Measurements from ENCODE around the gene KAZALD1.

The KAZALD1 gene

DNA sequence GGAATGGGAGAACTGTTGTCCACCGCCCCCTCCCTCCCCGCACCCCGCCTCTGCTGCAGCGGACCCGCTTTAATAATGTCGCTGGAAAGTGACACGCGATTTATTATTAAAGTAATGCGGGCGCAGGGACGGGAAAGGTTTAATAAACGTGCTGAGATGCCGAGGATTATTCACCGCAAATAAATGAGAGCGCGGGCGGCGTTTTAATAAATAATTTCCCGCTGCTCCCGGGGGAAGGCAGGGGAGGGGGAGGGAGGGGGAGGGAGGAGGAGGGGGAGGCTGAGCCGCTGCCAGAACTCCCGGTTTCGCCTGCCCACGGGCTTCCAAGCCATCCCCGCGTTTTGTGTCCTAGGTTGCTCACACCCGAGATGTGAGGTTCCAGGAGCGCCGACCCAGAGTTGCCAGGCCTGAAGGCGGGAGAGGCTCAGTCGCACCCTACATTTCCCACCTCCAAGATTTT lies 5.1 kb downstream of the KAZALD1 start:
- no peak for DNase-seq (ENCODE audit: extremely low read depth in 1 of 2, low read depth in 1 of 2)

DNA sequence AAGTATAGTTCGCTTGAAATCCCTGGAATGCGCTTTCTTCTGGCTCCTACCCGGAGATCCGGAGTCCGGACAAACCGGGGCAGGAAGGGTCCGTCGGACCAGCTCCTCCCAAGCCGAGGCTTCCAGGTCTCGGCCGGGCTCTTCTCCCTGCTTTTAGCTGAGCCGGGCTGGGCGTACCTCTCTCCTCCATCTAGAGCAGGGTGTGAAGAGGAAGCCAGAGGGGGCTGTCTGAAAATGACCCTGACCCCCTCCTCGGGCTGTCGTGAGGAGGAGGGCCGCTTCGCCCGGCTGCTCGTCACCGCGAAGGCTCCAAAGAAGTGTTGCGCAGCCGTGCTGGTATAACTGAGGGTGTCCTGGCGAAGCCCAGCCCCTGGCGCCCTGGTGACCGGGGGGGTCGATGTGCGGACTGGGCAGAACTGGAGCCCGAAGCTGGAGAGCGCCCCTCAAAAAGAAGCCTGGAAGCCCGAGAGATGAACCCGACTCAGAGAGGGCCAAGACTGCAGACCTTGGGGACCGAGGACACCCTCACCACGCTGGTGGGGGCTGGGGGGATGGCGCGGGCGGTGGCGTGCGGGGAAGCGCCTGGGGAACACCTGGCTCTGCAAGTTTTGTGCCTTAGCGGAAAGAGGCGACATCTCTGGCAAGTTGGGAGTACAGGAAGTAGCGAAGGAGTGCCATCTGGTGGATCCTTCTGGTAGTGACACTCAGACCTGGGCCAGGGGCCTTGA lies 5.7 kb downstream of the KAZALD1 start:
- DNase-seq (ENCODE audit: extremely low read depth in 1 of 2, low read depth in 1 of 2), result peak; percentile 47 to 58

DNA sequence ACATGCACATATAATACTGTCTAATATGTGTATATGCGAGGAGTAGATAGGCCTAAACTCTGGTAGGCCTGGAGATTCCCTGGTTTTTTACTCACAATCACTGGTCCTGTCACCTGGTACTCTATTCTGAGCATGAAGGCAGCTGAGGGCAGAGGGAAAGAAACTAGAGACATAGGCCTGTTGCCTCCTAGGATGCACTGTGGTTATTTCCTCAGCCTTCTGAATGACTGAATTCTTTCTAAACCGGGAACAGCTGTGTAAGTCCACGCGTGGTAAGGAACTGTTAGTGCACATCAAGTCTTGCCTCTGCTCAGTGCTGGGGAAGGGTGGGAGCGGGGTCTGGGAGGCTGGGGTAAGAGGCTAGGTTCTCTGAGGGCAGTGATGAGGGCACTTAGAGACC lies 7.7 kb downstream of the KAZALD1 start:
- DNase-seq (ENCODE audit: extremely low read depth in 1 of 2, low read depth in 1 of 2), result no peak

DNA sequence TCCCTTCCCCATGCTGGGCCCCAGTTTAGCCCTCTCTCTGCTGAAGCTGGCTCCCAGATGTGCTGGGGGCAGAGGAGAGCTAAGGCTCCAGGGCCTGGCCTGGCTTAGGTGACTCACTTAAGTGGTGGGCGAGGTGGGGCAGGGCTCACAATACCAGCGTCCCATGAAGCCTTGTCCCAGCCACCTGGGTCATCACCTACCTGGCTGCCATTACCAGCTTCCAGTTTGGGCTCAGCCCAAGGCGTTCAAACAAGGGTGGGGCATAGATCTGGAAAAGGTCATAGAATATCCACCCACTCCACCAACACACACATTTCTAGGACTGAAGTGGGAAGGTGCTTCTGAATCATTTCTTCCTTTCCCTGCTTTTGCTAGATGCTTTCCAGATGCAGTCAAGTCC lies 8.3 kb downstream of the KAZALD1 start:
- no peak for DNase-seq (ENCODE audit: extremely low read depth in 1 of 2, low read depth in 1 of 2)

DNA sequence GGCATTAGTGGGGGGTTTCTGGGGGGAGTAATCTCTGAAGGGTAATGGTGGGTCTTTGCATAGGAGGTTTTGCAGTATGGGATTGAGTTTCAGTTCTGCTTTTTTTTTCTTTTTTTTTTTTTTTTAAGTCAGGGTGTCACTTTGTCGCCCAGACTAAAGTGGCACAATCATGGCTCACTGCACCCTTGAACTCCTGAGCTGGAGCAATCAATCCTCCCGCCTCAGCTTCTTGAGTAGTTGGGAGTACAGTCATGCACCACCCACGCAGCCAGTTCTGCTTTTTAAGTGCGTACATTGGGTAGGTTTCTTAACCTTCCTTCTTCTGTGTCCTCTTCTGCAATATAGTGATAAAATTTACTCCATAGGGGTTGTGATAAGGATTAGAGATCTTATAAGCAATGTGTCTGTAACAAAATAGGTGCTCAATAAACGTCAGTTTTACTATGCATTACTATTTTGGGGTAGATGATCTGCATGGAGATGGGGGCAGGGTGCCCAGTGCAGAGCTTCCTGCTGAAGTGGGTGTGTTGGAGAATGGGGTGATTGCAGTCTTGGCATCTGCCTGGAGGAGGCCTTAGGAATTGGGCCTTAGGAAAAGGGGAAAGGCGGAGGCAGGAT lies 9.6 kb downstream of the KAZALD1 start:
- DNase-seq (ENCODE audit: extremely low read depth in 1 of 2, low read depth in 1 of 2), result no peak

DNA sequence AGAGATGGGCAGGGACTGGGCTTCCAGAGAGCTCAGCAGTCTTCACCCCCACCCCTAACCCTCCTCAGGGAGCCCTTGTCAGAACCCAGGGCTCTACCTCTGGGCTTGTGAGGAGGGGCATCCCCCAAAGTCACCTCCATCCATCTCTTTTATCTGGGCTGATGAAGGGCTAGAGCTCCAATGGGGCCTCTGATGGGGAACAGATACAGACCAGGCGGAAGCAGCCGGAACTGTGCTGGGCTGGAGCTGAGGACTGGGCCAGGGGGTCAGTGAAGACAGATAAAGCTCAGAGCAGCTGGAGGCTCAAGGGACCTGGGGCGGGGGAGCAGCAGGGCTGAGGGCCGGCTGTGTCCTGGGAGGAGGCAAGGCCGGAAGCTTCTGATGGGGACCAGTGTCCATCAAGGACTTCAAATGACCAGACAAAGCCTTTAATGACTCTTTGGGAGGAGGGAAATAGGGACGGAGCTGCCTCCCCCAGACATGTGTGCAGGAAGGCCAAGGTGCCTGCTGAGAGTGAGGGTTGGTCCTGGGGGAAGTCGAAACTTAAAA lies 10.2 kb downstream of the KAZALD1 start:
- DNase-seq (ENCODE audit: extremely low read depth in 1 of 2, low read depth in 1 of 2), result no peak

DNA sequence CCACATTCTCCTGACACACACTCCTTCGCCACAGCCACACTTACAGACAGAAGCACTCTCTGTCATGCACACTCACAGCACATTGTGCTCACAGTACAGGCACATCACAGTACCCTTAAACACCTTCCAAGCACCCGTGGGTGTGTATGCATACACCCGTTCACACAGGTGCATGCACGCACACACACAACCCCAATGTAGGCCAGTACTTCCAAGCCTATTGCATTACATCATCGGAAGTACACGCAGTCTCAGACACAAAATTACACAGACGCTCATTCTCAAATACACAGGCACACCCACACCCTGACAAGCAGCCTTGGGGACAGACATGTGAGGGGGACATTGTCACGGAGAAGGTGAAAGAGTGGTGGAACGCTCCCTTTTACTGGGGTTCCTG lies 11.1 kb downstream of the KAZALD1 start:
- no peak for DNase-seq (ENCODE audit: extremely low read depth in 1 of 2, low read depth in 1 of 2)

DNA sequence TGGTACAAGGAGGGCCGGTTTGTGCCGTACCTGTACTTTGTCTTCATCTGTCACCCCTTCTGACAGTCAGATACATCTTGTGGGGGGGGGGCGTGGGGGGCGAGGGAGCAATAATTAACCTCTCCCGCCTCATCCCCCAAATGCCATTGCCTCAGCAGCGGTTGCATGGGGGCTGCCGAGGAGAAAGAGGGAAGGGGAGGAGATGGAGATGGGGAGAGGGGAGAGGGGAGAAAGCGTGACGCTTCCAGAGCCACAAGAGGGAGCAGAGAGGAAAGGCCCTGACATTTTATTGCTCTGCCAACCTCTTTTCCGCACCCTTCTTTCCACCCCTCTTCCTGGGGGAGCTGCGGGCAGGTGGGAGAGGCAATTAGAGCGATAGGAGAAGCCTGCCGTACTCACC lies 11.8 kb downstream of the KAZALD1 start:
- no peak for DNase-seq (ENCODE audit: extremely low read depth in 1 of 2, low read depth in 1 of 2)

DNA sequence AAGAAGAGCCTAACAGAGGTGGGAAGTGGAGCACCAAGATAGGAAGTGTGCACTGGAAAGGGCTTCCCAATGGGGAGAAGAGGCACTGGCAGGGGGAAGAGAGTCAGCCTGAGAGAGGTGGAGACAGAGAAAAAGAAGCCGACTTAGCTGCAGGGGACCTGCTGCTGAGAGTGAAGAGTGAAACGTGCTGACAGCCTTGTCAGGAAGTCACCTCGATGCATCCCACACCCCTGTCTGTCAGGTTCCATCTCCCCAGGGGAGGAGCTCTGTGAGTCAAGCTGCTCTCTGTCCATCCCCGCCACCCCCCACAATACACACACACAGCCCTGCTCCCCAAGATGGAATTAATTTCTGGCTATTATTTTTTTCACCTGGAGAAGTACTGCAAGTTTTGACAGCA lies 14.0 kb downstream of the KAZALD1 start:
- no peak for DNase-seq (ENCODE audit: extremely low read depth in 1 of 2, low read depth in 1 of 2)

DNA sequence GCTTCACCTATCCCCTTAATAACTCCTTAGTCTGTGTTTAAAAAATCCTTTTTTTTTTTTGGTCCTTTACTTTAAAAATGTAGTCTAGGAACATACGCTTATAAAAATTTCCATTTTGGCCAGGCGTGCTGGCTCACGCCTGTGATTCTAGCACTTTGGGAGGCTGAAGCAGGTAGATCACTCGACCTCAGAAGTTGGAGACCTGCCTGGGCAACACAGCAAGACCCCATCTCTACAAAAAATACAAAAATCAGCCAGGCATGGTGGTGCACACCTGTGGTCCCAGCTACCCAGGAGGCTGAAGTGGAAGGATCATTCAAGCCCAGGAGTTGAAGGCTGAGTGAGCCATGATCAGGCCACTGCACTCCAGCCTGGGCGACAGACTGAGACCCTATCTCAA lies 14.8 kb downstream of the KAZALD1 start:
- DNase-seq (ENCODE audit: extremely low read depth in 1 of 2, low read depth in 1 of 2), result no peak

DNA sequence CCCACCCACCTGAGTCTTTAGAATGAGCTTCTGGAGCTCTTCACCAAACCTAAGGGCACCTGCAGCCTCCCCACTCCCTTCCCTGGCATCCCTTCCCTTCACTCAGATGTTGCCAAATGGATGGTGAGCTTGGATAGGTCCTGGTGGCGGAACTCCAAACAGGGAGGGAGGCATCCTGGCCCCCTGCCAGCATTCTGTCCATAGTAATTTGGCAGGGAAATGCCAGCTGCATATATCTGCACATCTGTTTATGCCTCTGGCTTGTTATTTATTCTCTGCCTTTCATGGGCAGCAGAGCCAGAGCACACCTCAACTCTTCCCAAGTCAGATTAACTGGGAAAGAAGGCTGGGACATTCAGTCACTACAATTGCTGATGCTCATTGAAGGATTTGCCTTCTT lies 18.1 kb downstream of the KAZALD1 start:
- DNase-seq (ENCODE audit: extremely low read depth in 1 of 2, low read depth in 1 of 2), result no peak

DNA sequence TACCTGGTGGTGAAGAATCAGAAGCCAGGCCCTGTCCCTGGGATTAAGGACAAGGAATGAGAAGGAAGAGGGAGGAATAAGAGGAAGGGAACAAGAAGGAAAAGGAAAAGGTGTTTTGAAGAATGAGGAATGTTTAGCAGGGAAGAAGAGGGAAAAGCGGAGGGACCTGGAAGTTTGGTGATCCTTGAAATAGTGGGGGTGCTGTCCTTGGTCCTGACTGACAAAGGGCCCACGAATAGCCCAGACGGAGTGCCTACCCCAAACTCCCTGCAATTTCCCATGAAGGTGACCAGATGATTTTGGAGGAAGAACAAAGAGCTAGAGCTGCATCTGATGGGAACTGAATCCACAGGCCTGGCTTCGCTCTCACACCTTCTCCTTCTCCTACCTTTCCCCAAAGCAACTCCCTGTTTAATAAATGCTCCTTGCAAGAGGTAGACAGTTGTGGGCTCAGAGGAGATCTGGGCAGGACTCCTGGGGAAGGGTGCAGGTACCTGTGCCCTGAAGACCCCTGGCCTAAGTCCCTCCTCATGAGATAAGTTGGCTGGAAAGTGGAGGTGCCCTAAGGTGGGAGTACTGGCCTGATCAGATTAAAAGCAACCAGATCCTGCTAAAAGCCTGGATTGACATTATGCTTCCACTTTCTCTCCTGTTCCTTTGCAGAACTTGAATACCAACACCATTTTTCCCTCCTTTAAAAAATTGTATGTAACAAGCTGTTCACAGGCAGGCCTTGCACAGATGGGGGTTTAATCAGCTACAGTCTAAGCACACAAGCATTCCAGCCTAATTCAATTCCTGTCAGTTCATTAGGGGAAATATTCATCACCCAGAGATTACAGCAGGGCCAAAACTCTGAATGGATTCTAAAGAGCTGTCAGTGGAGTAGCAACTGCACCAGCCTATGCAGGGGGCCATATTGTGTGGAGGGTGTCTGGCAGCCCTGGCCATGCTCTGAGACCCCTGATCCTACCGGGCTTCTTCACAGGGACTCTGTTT lies 19.4 kb downstream of the KAZALD1 start:
- DNase-seq (ENCODE audit: extremely low read depth in 1 of 2, low read depth in 1 of 2), result no peak

DNA sequence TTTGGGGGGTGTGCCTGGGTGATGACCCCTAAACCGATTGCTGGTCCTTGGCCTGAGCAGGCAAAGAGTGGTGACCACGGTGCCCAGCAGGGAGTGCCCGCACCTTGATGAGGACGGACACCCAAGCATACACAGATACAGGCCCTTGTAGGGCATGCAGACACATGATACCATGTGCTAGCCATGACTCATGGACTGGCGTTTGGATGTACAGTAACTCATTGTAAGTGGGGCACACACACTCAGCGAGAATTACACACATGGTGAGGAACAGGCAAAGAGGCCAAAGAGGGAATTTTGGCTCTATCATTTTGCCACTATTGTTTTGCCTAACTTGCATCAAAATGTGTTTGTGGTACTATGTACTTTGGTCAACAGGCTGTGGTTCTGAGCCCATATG lies 24.1 kb downstream of the KAZALD1 start:
- DNase-seq (ENCODE audit: extremely low read depth in 1 of 2, low read depth in 1 of 2), result no peak

DNA sequence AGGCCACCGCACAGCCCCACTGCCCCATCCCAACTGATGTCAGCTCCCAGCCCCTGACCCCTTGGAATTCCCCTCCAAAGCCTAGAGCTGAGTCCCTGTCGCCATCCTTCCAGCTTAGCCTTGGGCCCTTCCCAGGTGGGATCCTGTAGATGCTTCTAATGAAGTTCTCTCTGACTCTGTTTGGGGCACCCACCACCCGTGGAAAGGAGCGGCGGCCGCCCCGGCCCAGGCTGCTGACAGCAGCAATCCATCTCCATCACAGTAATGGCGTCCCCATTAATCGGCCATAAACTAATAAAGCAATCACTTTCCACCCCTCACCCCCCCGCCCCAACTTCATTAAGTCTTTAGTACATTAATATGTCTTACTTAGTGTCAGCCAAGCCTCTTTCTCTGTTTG lies 25.6 kb downstream of the KAZALD1 start:
- no peak for DNase-seq (ENCODE audit: extremely low read depth in 1 of 2, low read depth in 1 of 2)

DNA sequence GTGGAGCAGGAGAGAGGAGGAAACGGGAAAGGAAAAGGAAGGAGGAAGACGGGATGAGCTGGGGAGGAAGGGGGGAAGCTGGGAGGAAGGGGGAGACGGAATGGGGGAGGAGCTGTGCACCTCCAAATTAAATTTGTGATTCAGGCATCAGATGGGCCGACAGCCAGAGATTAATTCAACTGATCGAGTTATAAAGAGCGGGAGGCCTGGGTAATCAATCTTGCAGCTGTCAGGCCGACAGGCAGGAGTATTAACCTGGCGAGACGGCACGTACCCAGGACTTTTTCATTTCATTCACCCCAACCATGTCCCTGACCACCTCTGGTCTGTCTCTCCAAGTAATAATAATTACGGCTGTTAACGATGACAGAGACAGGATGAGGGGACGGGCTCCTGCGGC lies 26.2 kb downstream of the KAZALD1 start:
- DNase-seq (ENCODE audit: extremely low read depth in 1 of 2, low read depth in 1 of 2), result no peak

DNA sequence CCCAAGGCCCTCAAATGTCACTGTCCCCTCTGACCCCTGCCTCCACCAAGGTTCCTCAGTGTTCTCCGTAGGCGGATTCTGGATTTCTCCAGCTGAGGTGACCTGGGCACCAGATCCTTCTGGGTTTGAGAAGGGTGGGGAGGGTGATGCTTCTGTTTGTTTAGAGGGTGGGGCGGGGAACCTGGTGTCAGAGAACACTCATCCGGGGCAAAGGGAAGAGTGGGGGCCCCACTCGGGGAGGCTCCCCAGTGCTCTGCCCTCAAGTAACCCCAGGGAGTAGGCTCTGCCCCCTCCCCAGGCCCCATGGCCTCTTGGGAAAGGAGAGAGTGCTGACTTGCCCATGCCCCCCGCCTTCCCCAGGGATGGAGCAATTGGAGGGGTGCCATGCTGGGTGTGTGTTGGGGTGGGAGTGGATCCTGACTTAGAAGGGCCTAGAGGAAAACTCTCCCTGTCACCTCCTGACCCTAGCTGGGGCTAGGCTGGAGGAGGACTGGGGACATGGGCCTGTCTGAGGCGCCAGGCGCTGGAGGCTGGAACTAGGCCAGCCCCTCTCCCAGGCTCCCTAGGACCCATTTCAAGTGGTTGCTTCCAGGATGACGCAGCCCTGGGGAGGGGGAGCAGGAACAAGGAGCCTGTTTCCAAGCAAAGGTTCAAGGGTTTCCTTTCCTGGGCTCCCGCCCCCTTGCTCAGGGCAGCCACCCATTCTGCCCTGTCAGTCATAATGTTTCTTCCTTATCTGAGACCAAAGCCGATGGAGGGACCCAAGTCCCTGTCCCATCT lies 27.9 kb downstream of the KAZALD1 start:
- no peak for DNase-seq (ENCODE audit: extremely low read depth in 1 of 2, low read depth in 1 of 2)

DNA sequence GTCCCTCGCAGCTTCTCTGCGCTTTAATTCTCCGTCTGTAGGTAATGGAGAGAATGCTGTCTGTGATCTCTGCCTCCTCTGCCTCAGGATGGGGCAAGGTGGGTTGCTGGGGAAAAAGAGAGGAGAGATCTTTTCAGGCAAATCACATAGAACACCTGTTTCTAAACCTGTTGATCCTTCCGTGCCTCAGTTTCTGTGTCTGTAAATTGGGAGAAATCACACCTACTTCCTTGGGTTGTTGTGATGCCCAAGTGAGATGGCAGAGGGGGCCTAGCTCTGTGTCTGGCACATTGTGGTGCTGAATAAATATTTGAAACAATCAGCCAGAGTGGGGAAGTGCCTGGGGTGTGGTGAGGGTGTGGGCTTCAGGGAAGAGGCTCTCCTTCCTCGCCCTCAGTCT lies 28.8 kb downstream of the KAZALD1 start:
- no peak for DNase-seq (ENCODE audit: extremely low read depth in 1 of 2, low read depth in 1 of 2)

DNA sequence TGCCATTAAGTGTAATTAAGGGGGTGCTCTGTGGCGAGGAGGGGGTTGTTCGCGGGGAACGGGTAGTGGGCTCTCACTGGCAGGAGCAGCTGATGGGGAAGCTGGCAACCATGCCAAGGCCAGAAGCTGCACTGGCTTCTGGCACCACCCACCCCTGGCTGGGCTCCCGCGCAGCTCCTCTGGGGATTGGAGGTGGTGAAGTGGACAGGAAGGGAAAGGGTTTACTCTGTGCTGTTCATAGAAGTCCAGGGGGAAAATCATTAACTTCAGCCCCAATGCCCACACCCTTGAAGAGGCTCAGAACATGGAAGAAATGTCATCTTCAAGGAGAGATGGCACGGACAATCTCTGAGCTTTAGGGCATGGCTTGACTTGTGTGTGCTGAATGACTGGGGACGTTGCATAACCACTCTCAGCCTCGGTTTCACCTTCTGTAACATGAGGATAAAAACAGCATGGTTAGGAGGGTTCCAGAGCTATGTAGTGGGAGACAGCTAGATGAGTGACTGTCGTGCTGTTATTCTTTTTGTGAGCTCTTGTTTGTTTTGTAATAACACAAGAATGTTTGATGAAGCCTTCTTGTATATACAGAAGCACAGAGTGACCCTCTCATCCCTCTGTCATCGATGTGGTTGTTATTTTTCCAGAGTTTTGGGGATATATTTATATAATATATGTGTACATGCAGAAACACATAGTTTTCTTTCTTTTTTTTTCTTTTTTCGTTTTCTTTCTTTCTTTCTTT lies 29.9 kb downstream of the KAZALD1 start:
- no peak for DNase-seq (ENCODE audit: extremely low read depth in 1 of 2, low read depth in 1 of 2)

DNA sequence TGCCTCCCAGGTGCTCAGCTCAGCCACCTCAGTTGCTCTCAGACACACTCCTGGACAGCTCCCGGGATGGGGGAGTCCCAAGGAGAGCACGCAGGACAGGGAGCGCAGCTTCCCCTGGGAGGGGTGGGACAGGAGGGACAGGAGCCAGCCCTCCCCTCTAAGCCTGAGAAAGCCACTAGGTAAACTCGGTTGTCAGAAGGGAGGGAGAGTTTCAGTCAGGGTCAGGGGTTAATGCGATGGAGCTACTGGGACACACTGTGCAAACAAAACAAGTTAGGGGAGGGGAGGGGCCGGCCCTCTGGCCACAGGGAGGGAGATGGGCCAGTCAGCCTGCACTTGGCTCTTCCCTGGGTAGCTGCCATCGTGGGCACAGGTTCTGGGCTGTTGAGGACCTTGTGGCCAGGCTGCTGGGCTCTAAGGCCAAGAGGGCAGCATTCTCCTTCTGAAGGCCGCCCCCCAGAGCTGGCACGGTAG lies 31.1 kb downstream of the KAZALD1 start:
- no peak for DNase-seq (ENCODE audit: extremely low read depth in 1 of 2, low read depth in 1 of 2)
